Cardiac muscle cell (in vitro differentiated cells and primary cell): Measurements from ENCODE around the gene CDH23. TPM values are rescaled to one million over a fixed set of nuclear protein-coding genes. Genes with fewer than 3 reads are reported as not detected.
"Not testable (repeated sequence)": the region's sequence is repeated elsewhere in the genome, so short reads cannot be mapped to it uniquely, and the experiment has no call there.

ENCODE experiments used
- DNase-seq, 2 donors: peaks; one replicate each; pipeline versions ENCODE4 v3.0.0 to v3.0.0-alpha.2; 2010 to 2017; ENCODE audit warnings: low read depth in 1 of 2, low spot score in 1 of 2
- H3K27ac ChIP-seq: fragments of 200-600 bp; sonication (generic); 2 replicates; pipeline ENCODE4 v1.5.1; 2016
- H3K27me3 ChIP-seq: fragments of 200-600 bp; sonication (generic); 2 replicates; pipeline ENCODE4 v1.6.0; 2016; ENCODE audit warnings: control low read depth
- H3K36me3 ChIP-seq: fragments of 200-600 bp; sonication (generic); 2 replicates; pipeline ENCODE4 v1.5.1; 2016; ENCODE audit warnings: control low read depth
- H3K4me1 ChIP-seq: fragments of 200-600 bp; sonication (generic); 2 replicates; pipeline ENCODE4 v1.8.1; 2017; ENCODE audit warnings: low read depth, mild to moderate bottlenecking, mixed run types
- H3K4me3 ChIP-seq: fragments of 200-600 bp; sonication (generic); 2 replicates; pipeline ENCODE4 v1.5.1; 2016; ENCODE audit warnings: mild to moderate bottlenecking
- H3K9me3 ChIP-seq: fragments of 200-600 bp; sonication (generic); 2 replicates; pipeline ENCODE4 v1.5.1; 2017; ENCODE audit warnings: low read depth, mild to moderate bottlenecking, control low read depth
- CTCF ChIP-seq: IDR thresholded peaks from 2 replicates; pipeline ENCODE4 v1.5.1; 2012; ENCODE audit warnings: low read depth, mild to moderate bottlenecking, low read length
- polyA plus RNA-seq: library from polyadenylated mRNA; unstranded; fragments of >200 nt; fragmentation: Nextera tagmentation; extraction: Ambion mirVana; gene quantifications from 2 replicates; pipeline ENCODE4 v1.2.1, GENCODE V29; 2016
- total RNA-seq: library from RNA; depleted of rRNA; stranded (reverse); fragments of >200 nt; gene quantifications from 2 replicates; pipeline ENCODE4 v1.2.3, GENCODE V29; 2016

The CDH23 gene
- total and polyA plus RNA-seq, 2 experiments from 2014 or later: 0.05 to 0.51 TPM

DNA sequence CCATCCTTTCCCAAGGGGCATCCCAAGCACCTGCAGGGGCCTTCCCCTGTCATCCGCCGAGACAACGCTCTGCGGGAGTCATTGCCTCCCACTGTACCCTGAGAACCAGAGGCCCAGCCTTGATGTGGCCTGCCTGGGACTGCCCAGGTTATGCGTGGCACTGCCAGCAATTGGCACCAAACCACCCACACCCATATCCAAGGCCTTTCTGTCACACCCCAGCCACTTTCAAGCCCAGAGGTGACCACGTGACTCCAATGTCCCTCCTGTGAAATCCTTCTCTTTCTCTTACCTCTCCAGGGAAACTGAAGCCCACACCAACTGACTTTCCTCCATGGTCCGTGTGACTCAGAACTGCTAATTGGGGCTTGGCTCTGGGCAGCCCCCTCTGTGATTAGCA is 198.9 kb downstream of the CDH23 start:
- H3K9me3 ChIP-seq: no peaks in the 10 kb centered on the region
- H3K36me3 ChIP-seq: no peaks in the 10 kb centered on the region
- no peaks in the 10 kb centered on the region for H3K4me1 ChIP-seq
- no peaks in the 10 kb centered on the region for H3K27me3 ChIP-seq
- no peak overlapping the region for H3K27ac ChIP-seq
- no peak for TF ChIP-seq CTCF
- H3K4me3 ChIP-seq: no peak overlapping the region
- DNase-seq: no peak

DNA sequence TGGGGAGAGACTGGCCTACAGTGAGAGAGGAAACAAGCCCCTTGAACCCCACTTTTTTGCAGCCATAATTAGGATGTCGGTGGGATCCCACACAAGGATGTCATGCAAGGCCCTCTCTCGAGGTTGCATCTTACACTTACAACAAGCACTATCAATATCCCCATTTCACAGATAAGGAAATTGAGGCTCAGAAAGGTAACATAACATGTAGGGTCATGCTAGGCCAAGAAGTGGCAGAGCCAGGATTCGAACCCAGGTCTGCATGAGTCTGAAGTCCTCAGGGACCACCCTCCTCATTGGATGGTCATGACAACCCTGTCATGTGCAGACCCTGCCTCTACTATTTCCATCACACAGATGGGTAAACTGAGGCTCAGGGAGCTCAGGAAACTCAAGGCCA is 199.4 kb downstream of the CDH23 start:
- Histone ChIP-seq H3K9me3 (no peaks in the 10 kb centered on the region), H3K27ac (no peak overlapping the region), H3K27me3 (no peaks in the 10 kb centered on the region), H3K36me3 (no peaks in the 10 kb centered on the region), H3K4me1 (no peaks in the 10 kb centered on the region), H3K4me3 (no peak overlapping the region)
- TF ChIP-seq CTCF: no peak
- DNase-seq: no peak

- no peak overlapping the region for H3K4me3 ChIP-seq
- TF ChIP-seq CTCF: no peak
Observed at GRCh38 chr10:71596759-71597158, 200.0 kb downstream of the CDH23 start.

GRCh38 chr10:71597821-71598498 is 201.2 kb downstream of the CDH23 start:
- Histone ChIP-seq H3K9me3 (no peaks in the 10 kb centered on the region), H3K4me1 (no peaks in the 10 kb centered on the region), H3K36me3 (no peaks in the 10 kb centered on the region), H3K27ac (no peak overlapping the region), H3K27me3 (no peaks in the 10 kb centered on the region), H3K4me3 (no peak overlapping the region)
- no peak for TF ChIP-seq CTCF
- DNase-seq: peak in 1 of 2 donors; percentile 67

More at GRCh38 chr10:71596759-71597158, 200.0 kb downstream of the CDH23 start:
- H3K27me3 ChIP-seq: no peaks in the 10 kb centered on the region
- no peaks in the 10 kb centered on the region for H3K4me1 ChIP-seq
- no peak for DNase-seq
- H3K9me3 ChIP-seq: no peaks in the 10 kb centered on the region
- H3K36me3 ChIP-seq: no peaks in the 10 kb centered on the region
- H3K27ac ChIP-seq: no peak overlapping the region

GRCh38 chr10:71598621-71599055 is 201.9 kb downstream of the CDH23 start:
- Histone ChIP-seq H3K4me1 (no peaks in the 10 kb centered on the region), H3K27ac (no peak overlapping the region), H3K4me3 (no peak overlapping the region), H3K9me3 (no peaks in the 10 kb centered on the region), H3K36me3 (no peaks in the 10 kb centered on the region), H3K27me3 (no peaks in the 10 kb centered on the region)
- no peak for TF ChIP-seq CTCF
- DNase-seq: peak in 1 of 2 donors; percentile 87

- no peak overlapping the region for H3K27ac ChIP-seq
- no peak for TF ChIP-seq CTCF
- DNase-seq: no peak
- H3K4me1 ChIP-seq: no peaks in the 10 kb centered on the region
- no peaks in the 10 kb centered on the region for H3K9me3 ChIP-seq
- no peaks in the 10 kb centered on the region for H3K27me3 ChIP-seq
- H3K36me3 ChIP-seq: no peaks in the 10 kb centered on the region
- H3K4me3 ChIP-seq: no peak overlapping the region
Observed at GRCh38 chr10:71599518-71599917, 202.8 kb downstream of the CDH23 start.

DNA sequence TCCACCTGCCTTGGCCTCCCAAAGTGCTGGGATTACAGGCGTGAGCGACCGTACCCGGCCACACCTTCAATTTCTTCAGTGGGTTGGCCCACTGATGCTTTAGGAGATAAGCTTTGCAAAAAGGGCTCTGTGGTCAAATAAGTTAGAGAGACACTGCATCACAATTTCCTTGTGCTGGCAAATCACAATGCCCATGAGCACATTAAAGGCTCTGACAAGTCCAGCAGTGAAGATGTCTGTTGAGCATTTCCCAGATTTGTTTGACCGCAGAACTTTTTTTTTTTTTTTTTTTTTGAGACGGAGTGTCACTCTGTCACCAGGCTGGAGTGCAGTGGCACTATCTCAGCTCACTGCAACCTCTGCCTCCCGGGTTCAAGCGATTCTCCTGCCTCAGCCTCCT is 203.5 kb downstream of the CDH23 start:
- not testable (repeated sequence) for DNase-seq, H3K36me3 ChIP-seq, H3K27ac ChIP-seq, H3K4me3 ChIP-seq, H3K9me3 ChIP-seq, H3K4me1 ChIP-seq, H3K27me3 ChIP-seq
